ENCODE data around the gene FAM78A.

DNA sequence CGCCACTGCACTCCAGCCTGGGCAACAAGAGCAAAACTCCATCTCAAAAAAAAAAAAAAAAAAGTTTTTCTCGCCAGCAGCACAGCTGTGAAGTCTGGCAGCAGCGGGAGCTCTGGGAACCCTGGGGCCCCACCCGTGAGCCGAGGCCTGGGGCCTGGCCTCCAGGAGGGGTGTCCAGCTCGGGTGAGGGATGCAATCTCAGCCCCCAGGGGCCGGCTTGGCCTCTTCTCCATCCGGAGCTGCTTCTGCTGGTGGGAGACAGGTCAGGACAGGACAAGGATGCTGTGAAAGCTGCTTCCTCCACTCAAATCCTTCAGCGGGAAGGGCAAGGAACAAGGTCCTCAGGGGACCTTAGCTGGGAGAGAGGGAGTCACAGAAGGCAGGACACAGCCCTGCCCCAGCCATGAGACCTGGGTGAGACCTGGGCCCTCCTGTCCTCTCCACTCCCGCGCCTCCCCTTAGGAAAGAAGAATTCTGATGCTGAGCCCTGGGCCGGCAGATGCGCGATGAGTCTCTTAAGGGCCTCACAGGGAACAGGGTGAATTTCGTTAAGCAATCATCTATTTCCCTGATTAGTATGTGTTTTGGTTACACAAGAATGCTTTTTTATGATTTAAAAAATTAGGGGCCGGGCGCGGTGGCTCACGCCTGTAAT is 43.8 kb upstream of the FAM78A start:
- TF ChIP-seq CTCF (IDR thresholded peaks at IDR 0.05; ENCODE audit: low read depth, low read length) (no peak), EZH2phosphoT487 (IDR thresholded peaks at IDR 0.05; ENCODE audit: low read depth) (no peak)

All from OCI-LY3 (cell line).